Testis (tissue), 2 donors: ENCODE data around the gene A3GALT2.

Experiments
- CTCF ChIP-seq, 3 experiments: fragments of 450-650 bp in 2 of 3; fragments of 200-600 bp in 1 of 3; sonication (generic) in 1 of 3; IDR thresholded peaks; one replicate each; pipeline ENCODE4 v1.5.1; 2016 to 2019; ENCODE audit warnings: antibody characterized with exemption in 3 of 3, mild to moderate bottlenecking in 2 of 3, moderate library complexity in 1 of 3
- POLR2A ChIP-seq: fragments of 450-650 bp; IDR thresholded peaks from one replicate; pipeline ENCODE4 v1.6.1; 2017; ENCODE audit warnings: antibody characterized with exemption, mild to moderate bottlenecking, moderate library complexity

DNA sequence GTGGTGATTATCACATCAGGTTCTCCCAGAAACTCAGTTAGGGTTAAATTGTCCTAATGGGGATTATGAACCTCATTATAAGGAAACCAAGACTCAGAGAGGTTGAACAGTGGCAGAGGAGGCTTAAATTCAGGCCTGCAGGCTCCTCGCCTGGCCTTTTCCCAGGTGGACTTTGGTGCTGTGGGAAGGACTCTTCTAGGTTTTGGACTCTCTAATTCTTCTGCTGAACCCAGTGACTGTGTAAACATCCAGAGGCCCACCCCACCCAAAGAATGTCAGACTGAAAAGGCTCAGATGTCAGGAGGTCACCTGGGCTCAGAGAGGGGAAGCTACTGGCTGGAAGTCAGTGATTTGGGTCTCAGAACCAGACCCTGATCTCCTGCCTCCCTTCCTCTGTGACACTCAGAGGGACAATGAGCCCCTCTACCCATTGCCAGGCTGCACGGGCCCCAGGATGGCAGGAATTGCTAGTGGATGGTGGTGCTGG, 62.1 kb downstream of the A3GALT2 start:
- TF ChIP-seq POLR2A (no peak), CTCF (IDR thresholded peaks at IDR 0.05) (no peak)
